Ishikawa (cell line): ENCODE measurements around the gene MEGF11.

Experiments
- CEBPB ChIP-seq: IDR thresholded peaks from 2 replicates; pipeline ENCODE4 v1.6.1; 2012
- CREB1 ChIP-seq: IDR thresholded peaks from 2 replicates; pipeline ENCODE4 v1.6.1; 2012; ENCODE audit warnings: low read depth
- EGR1 ChIP-seq: IDR thresholded peaks from 2 replicates; pipeline ENCODE4 v1.6.1; 2012
- EP300 ChIP-seq: IDR thresholded peaks from 2 replicates; pipeline ENCODE4 v1.6.1; 2012; ENCODE audit warnings: borderline replicate concordance
- RAD21 ChIP-seq: IDR thresholded peaks from 2 replicates; pipeline ENCODE4 v1.6.1; 2012; ENCODE audit warnings: low read depth
- REST ChIP-seq: IDR thresholded peaks from 2 replicates; pipeline ENCODE4 v1.6.1; 2012; ENCODE audit warnings: low read depth, mild to moderate bottlenecking
- TAF1 ChIP-seq: IDR thresholded peaks from 2 replicates; pipeline ENCODE4 v1.6.1; 2012; ENCODE audit warnings: low read depth, mild to moderate bottlenecking
- TCF12 ChIP-seq: IDR thresholded peaks from 2 replicates; pipeline ENCODE4 v1.6.1; 2012; ENCODE audit warnings: low read depth
- TEAD4 ChIP-seq: IDR thresholded peaks from 2 replicates; pipeline ENCODE4 v1.6.1; 2012
- YY1 ChIP-seq: IDR thresholded peaks from 2 replicates; pipeline ENCODE4 v1.6.1; 2012; ENCODE audit warnings: low read depth
- ZBTB7A ChIP-seq: IDR thresholded peaks from 2 replicates; pipeline ENCODE4 v1.6.1; 2012; ENCODE audit warnings: low read depth
- TF ChIP-seq, protein P1 (sequence below): IDR thresholded peaks from 2 replicates; pipeline ENCODE4 v1.6.1; 2012
- TF ChIP-seq, protein P2 (sequence below): IDR thresholded peaks from 2 replicates; pipeline ENCODE4 v1.6.1; 2012

- no peak for TF ChIP-seq YY1
- TF ChIP-seq ZBTB7A: no peak
- no peak for TF ChIP-seq EGR1
- TF ChIP-seq EP300: no peak
- TF ChIP-seq RAD21: no peak
- TF ChIP-seq TEAD4: no peak
- no peak for TF ChIP-seq REST
- TF ChIP-seq, protein P1, sequence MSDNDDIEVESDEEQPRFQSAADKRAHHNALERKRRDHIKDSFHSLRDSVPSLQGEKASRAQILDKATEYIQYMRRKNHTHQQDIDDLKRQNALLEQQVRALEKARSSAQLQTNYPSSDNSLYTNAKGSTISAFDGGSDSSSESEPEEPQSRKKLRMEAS: no peak
- no peak for TF ChIP-seq TAF1
- no peak for TF ChIP-seq TCF12
- TF ChIP-seq CEBPB: no peak
- no peak for TF ChIP-seq CREB1
- TF ChIP-seq, protein P2, sequence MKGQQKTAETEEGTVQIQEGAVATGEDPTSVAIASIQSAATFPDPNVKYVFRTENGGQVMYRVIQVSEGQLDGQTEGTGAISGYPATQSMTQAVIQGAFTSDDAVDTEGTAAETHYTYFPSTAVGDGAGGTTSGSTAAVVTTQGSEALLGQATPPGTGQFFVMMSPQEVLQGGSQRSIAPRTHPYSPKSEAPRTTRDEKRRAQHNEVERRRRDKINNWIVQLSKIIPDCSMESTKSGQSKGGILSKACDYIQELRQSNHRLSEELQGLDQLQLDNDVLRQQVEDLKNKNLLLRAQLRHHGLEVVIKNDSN: no peak
These were observed 212.3 kb downstream of the MEGF11 start for GRCh38 chr15:66041276-66041675.
